NCI-H128 (cell line): ENCODE results near the gene SLC24A3.

Source experiments
- DNase-seq: peaks from one replicate; lab custom pipeline; 2025; ENCODE audit not compliant: unreplicated experiment; lab: John Stamatoyannopoulos, UW

Gene SLC24A3

DNA sequence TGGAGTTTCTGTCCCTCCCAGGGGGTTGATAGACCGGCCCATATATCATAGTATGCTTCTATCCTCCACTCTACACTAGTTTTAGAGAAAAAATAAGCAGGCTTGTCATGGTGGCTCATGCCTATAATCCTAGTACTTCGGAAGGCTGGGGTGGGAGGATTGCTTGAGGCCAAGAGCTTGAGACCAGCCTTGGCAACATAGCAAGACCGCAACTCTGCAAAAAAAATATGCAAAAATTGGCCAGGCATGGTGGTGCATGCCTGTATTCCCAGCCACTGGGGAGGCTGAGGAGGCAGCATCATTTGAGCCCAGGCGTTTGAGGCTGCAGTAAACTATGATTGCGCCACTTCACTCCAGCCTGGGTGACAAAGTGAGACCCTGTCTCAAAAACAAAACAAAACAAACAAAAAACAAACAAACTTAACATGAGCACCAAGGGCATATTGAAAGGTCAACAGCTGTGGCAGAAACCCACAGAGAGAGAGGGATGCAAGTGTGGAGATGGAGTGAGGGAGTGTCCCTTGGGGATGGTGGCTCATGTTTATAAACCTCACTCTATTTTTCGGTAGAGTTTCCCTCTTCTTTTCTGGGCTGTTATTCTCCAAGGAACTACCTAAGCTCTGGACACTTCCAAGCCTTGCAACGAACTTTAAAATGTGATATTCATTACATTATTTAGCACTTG, 24.1 kb downstream of the SLC24A3 start:
- DNase-seq = no peak

DNA sequence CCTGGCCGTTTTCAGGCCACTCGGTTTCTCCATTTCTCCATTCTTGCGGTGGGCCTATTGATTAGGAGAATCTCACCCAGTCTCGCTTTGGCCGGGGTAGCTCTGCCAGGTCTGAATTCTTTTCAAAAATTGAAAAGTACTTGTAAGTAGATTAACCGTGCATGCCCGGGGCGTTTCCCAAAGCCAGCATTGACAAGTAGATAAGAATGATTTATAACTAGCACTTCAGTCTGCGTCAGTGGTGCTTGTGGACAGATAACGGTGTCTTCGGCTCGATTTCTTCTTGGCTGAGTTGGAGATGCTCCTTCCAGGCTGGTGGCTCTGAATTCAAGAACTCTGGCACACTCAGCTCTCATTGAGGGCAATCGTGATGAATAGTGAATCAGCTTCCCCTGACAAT, 29.0 kb downstream of the SLC24A3 start:
- DNase-seq = no peak

DNA sequence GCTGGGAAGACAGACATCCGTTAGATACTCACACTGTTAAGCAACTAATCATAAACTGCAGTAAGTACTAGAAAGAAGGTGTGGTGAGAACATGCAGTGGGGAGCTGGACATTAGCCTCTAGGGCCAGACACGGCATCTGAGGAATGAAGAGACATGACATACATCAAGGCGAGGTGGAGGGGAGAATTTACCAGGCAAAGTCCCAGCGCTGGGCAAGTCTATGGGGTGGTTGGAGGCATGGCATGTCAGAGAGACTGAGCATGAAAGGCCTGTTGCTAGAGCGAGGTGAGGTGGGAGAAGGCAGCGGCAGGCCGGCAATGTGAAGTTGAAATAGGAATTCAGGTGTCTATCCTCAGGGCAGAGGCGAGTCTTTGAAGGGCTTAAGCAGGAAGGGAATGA, 31.8 kb downstream of the SLC24A3 start:
- no peak for DNase-seq

- DNase-seq = no peak
Measured at GRCh38 chr20:19249106-19249879, 36.9 kb downstream of the SLC24A3 start.

DNA sequence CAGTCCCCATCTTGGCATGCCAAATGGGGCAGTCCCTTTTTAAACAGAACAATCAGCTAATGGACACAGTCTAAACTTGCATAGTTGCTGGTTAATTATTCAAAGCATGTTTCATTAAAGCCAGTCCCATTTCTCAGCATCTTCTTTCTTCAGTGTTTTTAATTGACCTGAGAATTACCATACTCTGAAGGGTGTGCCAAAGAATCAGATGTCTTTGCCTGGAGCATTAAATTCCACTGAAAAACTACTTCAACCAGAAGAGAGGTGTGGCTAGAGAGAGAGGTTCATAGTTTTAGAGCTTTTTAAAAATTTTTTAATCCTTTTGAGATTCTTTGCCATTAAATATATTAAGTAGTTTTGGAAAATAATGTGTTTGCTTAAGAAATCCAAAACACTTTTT, 37.9 kb downstream of the SLC24A3 start:
- no peak for DNase-seq

GRCh38 chr20:19251506-19251905, 39.1 kb downstream of the SLC24A3 start:
- DNase-seq = no peak

- DNase-seq = no peak
Measured at GRCh38 chr20:19251958-19252357, 39.5 kb downstream of the SLC24A3 start.

DNA sequence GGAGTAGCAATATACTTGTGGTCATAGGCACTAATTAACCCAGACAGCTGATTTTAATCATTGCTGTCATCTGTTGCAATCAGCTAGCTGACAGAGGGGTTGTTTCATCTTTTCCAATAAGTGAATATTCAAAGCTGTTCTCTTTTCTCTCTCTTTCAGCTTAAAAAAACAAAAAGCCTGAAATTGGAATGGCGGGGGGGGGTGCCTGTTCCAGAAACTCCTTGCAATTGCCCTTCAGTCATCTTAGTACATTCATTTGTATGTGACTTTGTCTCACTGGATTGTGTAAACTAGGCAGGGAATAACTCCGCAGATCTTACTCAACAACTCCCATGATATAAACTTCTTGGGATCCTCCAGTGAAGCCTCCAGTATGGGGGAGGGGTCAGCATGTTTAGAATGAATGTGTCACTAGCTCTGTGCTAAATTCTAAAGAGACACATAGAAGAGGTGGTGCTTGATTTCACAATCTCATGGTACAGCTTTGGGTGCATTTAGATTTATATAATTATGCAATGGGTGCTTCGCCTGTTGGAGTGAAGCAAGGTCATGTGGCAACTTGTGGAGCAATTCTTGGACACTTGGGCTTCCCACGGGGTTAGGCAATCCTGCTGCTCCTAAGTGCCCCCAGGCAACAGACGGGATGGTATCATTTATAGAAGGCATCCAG, 40.1 kb downstream of the SLC24A3 start:
- DNase-seq = no peak

DNA sequence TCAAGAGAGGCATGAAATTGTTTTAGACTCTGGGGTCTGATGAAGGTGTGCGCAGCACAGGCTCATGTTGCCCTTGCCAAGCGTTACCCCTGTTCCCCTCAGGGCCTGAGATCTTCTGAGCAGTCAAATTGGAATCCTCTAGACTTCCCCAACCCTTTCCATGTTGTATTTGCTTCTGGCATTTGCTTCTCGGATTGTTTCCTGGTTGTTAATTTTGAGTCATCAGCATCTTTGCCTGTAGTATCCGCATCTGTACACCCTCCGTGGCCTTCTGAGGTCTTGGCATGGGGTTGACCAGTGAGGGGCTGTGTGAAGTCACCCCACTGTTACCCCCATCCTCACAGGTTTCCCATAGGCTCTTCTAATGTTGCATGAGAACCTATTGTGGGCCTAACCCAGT, 40.9 kb downstream of the SLC24A3 start:
- no peak for DNase-seq

GRCh38 chr20:19253916-19254820, 41.7 kb downstream of the SLC24A3 start:
- no peak for DNase-seq

DNA sequence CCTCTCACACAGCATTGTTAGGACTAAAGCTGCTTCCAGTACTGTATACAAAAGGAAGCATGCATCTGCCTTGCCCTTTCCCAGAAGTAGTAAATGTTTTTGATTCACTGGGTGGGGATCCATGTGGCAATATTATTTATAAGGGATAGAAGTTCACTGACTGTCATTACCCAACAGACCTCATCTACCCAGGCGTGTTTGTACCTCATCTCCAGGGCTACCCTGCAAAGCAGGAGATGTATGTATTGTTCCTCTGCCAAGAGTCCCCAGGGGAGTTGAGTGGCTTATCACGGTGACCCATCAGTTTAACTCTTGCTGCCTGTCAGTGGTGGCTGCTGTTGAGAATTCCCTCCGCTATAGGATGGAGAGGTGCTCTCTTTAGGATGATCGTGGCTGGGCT, 42.5 kb downstream of the SLC24A3 start:
- no peak for DNase-seq

GRCh38 chr20:19256085-19256484, 43.6 kb downstream of the SLC24A3 start:
- DNase-seq = no peak

DNA sequence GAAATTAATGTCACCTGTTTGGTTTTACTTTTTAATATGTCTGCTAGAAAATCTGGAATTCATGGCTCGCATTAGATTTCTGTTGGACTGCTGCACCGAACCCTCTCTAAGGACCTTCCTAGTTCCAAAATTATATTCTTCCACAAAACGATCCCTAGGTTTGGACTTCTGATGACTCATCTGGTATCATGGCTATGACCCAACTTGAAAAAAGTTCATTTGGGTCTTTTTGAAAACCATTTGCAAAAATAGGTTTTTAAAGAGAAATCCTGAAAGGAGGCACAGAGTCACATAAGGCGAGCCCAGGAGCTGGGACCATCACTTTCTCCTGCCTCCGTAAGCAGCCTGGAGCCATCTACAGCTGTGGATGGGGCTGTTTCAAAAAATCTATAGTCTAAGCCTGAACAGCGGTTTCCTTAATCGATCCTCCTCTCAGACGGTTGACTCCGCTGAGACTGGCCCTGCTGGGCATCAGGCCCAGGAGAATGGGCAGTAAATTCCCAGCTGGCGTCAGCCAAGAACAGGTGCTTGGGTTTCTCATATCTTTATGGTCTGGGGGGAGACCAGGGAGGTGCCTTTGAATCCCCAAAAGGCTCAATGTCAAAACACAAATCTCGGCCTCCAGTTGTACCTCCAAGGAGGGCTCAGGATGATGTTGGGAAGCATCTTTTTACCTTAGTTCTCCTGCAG, 44.6 kb downstream of the SLC24A3 start:
- no peak for DNase-seq

DNA sequence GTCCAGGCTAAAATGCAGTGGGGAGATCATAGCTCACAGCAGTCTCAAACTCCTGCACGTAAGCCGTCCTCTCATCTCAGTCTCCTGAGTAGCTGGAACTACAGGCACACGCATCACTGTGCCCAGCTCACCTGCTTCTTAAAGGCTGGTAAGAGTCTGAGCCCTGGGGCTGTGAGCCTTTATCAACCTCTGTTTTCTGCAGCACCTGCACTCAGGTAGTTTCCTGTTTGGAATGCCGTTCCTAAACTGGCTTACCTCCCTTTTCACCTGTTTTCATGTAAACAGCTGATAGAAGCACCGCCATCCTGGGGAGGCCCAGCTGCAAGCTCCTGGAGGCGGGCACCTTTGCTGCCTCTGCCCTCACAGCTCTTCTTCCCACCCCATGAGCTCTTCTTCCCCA, 45.4 kb downstream of the SLC24A3 start:
- DNase-seq = no peak

GRCh38 chr20:19259141-19259591, 46.7 kb downstream of the SLC24A3 start:
- DNase-seq = no peak

DNA sequence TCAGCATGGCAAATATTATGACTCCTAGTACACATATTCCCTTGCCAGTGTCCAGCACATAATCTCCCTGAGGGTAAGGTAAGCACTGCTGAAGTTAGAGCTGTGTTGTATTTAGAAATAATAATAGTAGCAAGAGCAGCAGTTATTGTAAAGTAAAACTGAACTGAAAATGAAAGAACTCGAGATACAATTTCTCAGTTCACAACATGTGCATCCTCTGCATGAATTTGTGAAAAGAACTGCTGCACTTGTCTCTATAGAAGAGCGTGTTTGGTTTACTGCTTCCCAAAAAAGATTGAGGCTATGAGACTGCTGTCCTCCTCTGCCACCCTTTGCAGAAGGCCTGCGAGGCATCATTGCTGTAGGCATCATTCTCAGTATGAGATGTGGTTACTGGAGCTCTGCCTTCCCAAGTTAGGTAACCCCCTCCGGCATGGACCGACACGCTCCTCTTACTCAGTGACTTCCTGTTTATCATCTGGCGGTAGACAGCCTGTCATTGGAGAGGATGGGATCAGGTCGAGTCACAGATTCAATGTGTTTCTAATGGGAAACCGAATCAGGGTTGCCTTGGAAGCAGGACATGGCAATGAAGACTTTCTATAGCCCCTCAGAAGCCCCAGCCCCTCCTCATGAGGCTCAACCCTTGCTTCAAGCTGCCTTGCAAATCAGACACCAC, 48.1 kb downstream of the SLC24A3 start:
- no peak for DNase-seq

- no peak for DNase-seq
Measured at GRCh38 chr20:19264191-19264590, 51.7 kb downstream of the SLC24A3 start.

DNA sequence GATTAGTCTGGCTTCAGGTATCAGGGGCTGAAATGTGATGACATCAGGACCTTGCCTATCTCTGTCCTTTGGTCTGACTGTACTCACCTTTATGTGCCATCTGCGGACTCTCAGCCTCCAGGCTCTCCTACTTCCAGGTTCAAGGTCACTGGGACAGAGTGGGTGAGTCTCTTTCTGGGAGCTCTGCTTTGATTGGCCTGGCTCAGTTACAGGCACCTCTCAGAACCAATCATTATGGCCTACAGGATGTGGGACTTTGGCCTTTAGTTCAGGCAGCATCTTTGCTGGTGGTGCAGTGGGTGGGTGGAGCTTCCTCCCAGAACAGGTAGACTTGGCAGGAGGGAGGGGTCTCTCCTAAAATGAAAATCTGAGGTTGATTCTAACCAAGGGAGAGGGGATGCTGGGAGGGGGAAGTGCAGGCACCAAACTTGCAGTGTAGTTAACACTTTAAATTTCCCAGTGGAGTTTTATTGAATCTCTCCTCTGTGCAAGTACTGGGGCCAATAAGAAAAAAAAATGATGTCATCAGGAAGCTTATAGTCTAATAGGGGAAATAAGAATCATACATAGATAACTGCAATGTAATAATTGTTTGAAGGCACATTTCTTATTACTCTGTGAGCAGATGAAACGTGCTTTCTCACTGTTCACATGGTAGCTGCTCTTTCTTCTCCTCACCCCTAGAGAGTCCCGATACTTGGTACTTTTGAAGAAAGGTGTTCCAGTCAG, 53.4 kb downstream of the SLC24A3 start:
- no peak for DNase-seq

DNA sequence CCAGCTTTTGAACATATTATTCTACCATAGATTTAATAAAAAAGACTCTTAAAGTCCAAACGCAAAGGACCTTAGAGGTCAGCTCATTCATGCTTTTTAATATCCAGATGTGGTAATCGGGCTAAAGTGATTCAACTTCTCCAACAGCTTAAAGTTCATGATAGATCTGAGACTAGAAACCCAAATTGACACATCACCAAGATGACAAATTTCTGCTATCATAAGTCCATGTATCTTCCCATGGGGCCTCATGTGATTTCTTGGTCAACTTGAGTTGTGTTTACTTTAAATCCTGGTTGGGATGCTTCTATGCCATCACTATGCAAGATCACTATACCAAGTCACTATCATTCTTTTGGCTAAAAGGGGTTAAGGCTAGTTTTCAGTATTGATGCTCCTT, 56.0 kb downstream of the SLC24A3 start:
- no peak for DNase-seq
